Measurements from ENCODE around the gene MBOAT2.
"Not testable (repeated sequence)": the region's sequence is repeated elsewhere in the genome, so short reads cannot be mapped to it uniquely, and the experiment has no call there.

The MBOAT2 gene, protein sequence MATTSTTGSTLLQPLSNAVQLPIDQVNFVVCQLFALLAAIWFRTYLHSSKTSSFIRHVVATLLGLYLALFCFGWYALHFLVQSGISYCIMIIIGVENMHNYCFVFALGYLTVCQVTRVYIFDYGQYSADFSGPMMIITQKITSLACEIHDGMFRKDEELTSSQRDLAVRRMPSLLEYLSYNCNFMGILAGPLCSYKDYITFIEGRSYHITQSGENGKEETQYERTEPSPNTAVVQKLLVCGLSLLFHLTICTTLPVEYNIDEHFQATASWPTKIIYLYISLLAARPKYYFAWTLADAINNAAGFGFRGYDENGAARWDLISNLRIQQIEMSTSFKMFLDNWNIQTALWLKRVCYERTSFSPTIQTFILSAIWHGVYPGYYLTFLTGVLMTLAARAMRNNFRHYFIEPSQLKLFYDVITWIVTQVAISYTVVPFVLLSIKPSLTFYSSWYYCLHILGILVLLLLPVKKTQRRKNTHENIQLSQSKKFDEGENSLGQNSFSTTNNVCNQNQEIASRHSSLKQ

GRCh38 chr2:9003616-9004337 is at the start of gene MBOAT2:
TSS of gene MBOAT2 (minus strand) at chr2:9003684. CDS start at chr2:9003614, 70 bp downstream.
- CTCF ChIA-PET: interaction anchor here (1.3 kb wide), 1 partner anchor 17 kb away, joined by 4 read pairs; no protein-coding TSS in a partner anchor
- DNase-seq (ENCODE audit: extremely low spot score): peak; percentile 91
- POLR2A ChIA-PET: interaction anchor here (0.8 to 0.9 kb wide), 2 partner anchors 89 to 320 kb away, joined by 3 to 12 read pairs; no protein-coding TSS in a partner anchor
- TF ChIP-seq, protein P1, sequence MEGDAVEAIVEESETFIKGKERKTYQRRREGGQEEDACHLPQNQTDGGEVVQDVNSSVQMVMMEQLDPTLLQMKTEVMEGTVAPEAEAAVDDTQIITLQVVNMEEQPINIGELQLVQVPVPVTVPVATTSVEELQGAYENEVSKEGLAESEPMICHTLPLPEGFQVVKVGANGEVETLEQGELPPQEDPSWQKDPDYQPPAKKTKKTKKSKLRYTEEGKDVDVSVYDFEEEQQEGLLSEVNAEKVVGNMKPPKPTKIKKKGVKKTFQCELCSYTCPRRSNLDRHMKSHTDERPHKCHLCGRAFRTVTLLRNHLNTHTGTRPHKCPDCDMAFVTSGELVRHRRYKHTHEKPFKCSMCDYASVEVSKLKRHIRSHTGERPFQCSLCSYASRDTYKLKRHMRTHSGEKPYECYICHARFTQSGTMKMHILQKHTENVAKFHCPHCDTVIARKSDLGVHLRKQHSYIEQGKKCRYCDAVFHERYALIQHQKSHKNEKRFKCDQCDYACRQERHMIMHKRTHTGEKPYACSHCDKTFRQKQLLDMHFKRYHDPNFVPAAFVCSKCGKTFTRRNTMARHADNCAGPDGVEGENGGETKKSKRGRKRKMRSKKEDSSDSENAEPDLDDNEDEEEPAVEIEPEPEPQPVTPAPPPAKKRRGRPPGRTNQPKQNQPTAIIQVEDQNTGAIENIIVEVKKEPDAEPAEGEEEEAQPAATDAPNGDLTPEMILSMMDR (IDR thresholded peaks at IDR 0.05; ENCODE audit: control extremely low read depth, extremely low read depth, low read depth, missing control alignments): no peak

DNA sequence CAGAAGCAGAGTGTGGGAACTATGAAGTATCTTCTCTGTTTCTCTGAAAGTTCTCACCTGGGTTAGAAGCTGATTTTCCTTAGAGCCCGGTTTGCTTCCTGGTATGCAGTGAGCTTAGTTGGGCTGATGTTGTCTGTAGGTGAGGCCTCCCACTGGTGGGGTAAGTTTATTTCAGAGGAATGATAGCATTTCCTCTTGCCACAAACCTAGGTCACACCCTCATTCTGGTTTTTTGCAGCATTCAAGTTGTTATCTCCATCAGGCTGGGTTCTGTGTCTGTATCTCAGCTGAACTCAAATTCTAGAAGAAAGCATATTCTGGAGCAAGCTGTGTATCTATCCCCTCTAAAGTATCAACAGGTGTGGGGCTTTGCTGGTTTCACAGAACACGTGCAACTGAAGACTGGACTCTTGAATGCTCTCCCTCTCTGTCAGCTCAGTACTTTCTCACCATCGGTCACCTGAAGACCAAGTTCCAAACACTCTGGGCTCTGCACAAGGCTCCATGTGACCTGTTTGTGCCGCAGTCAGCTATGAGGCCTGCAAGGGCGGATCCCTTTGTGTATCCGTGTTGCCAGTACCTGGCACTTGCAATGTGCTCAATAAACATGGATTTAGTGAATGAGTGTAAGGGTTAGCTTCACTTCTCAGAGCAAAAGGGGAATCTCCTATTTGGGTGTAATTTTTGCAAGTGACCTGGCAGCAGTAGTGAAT is 49.5 kb upstream of the MBOAT2 start:
- CTCF ChIA-PET: interaction anchor here (0.7 to 1.3 kb wide), 2 partner anchors 35 to 41 kb away, joined by 3 to 4 read pairs; no protein-coding TSS in a partner anchor
- POLR2A ChIA-PET: no interaction called here
- no peak for DNase-seq (ENCODE audit: extremely low spot score)
- TF ChIP-seq, protein P1 (IDR thresholded peaks at IDR 0.05; ENCODE audit: control extremely low read depth, extremely low read depth, low read depth, missing control alignments): no peak

DNA sequence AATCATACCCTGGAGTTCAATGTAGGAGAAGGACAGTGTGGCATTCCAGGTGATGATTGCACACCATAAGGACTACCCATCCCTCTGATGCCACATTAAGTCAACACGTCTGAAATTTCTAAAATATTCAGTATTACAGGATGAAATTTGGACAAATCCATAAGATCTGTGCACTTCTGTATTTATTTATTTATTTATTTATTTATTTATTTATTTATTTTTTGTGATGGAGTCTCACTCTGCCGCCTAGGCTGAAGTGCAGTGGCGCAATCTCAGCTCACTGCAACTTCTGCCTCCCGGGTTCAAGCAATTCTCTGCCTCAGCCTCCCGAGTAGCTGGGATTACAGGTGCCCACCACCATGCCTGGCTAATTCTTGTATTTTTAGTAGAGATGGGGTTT is 48.0 kb upstream of the MBOAT2 start:
- CTCF ChIA-PET; POLR2A ChIA-PET; DNase-seq (ENCODE audit: extremely low spot score): not testable (repeated sequence)

DNA sequence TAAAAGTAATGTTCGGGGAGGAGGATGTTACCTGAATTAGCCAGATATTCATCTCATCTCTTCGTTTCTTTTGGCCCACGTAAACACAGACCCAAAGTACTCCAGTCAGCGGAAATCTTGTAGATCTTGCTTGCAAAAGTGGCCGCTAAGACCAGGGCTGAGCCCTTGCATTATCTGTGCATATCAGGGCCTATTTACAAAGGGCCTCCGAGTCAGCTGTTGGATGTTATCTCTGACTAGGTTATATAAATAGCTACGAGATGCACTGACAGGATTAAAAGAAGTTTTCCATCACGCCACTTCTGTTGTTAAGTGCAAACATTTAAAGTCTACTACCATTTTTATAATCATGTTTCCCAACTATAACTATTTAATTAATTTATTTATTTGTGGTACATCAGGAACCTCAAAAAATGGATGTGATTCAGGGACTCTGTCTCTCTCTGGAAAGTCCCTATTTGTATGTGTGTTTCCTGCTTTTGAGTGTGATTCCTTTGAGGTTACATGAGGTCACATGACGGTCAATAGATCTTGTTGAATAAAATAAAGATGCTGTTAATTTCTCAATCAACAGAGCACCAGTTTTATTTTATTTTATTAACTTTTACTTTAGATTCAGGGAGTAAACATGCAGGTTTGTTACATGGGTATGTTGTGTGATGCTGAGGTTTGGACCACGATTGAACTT is 46.8 kb upstream of the MBOAT2 start:
- POLR2A ChIA-PET: no interaction called here
- TF ChIP-seq, protein P1 (IDR thresholded peaks at IDR 0.05; ENCODE audit: control extremely low read depth, extremely low read depth, low read depth, missing control alignments): no peak
- DNase-seq (ENCODE audit: extremely low spot score): no peak
- CTCF ChIA-PET: no interaction called here

- no peak for DNase-seq (ENCODE audit: extremely low spot score)
- CTCF ChIA-PET: interaction anchor here (1.2 kb wide), 1 partner anchor 16 kb away, joined by 3 read pairs; no protein-coding TSS in a partner anchor
- POLR2A ChIA-PET: no interaction called here
- TF ChIP-seq, protein P1 (IDR thresholded peaks at IDR 0.05; ENCODE audit: control extremely low read depth, extremely low read depth, low read depth, missing control alignments): no peak
Measured at GRCh38 chr2:9045595-9045994, 42.1 kb upstream of the MBOAT2 start.

DNA sequence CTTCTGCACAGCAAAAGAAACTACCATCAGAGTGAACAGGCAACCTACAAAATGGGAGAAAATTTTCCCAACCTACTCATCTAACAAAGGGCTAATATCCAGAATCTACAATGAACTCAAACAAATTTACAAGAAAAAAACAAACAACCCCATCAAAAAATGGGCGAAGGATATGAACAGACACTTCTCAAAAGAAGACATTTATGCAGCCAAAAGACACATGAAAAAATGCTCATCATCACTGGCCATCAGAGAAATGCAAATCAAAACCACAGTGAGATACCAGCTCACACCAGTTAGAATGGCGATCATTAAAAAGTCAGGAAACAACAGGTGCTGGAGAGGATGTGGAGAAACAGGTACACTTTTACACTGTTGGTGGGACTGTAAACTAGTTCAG is 40.0 kb upstream of the MBOAT2 start:
- DNase-seq (ENCODE audit: extremely low spot score); POLR2A ChIA-PET; CTCF ChIA-PET: not testable (repeated sequence)

GRCh38 chr2:9037166-9037565 is 33.7 kb upstream of the MBOAT2 start:
- CTCF ChIA-PET: no interaction called here
- POLR2A ChIA-PET: no interaction called here
- no peak for DNase-seq (ENCODE audit: extremely low spot score)
- TF ChIP-seq, protein P1 (IDR thresholded peaks at IDR 0.05; ENCODE audit: control extremely low read depth, extremely low read depth, low read depth, missing control alignments): no peak

Measured in GM10248 (cell line).